Measurements from ENCODE around the gene SLC41A3.

SLC41A3 gene

GRCh38 chr3:126021224-126021623, 62.7 kb downstream of the SLC41A3 start:
- no peak for DNase-seq (ENCODE audit: low read depth)
- H3K4me3 ChIP-seq (ENCODE audit: low read depth, low read length) = no peak overlapping the region
- no peak for TF ChIP-seq CTCF (conservative IDR thresholded peaks at IDR 0.05; ENCODE audit: low read depth, low read length)

- no peak overlapping the region for H3K4me3 ChIP-seq (ENCODE audit: low read depth, low read length)
- DNase-seq (ENCODE audit: low read depth) = no peak
- no peak for TF ChIP-seq CTCF (conservative IDR thresholded peaks at IDR 0.05; ENCODE audit: low read depth, low read length)
Observed at GRCh38 chr3:126019683-126020082, 64.2 kb downstream of the SLC41A3 start.

GRCh38 chr3:126018995-126019394, 64.9 kb downstream of the SLC41A3 start:
- DNase-seq (ENCODE audit: low read depth) = no peak
- no peak for TF ChIP-seq CTCF (conservative IDR thresholded peaks at IDR 0.05; ENCODE audit: low read depth, low read length)
- no peak overlapping the region for H3K4me3 ChIP-seq (ENCODE audit: low read depth, low read length)

GRCh38 chr3:126018545-126018944, 65.4 kb downstream of the SLC41A3 start:
- H3K4me3 ChIP-seq (ENCODE audit: low read depth, low read length) = no peak overlapping the region
- no peak for TF ChIP-seq CTCF (conservative IDR thresholded peaks at IDR 0.05; ENCODE audit: low read depth, low read length)
- DNase-seq (ENCODE audit: low read depth) = no peak

- no peak for TF ChIP-seq CTCF (conservative IDR thresholded peaks at IDR 0.05; ENCODE audit: low read depth, low read length)
- no peak for DNase-seq (ENCODE audit: low read depth)
- no peak overlapping the region for H3K4me3 ChIP-seq (ENCODE audit: low read depth, low read length)
Observed at GRCh38 chr3:126017362-126017761, 66.6 kb downstream of the SLC41A3 start.

- no peak for TF ChIP-seq CTCF (conservative IDR thresholded peaks at IDR 0.05; ENCODE audit: low read depth, low read length)
- no peak overlapping the region for H3K4me3 ChIP-seq (ENCODE audit: low read depth, low read length)
- no peak for DNase-seq (ENCODE audit: low read depth)
Observed at GRCh38 chr3:126016616-126017015, 67.3 kb downstream of the SLC41A3 start.

- TF ChIP-seq CTCF (conservative IDR thresholded peaks at IDR 0.05; ENCODE audit: low read depth, low read length) = no peak
- no peak overlapping the region for H3K4me3 ChIP-seq (ENCODE audit: low read depth, low read length)
- DNase-seq (ENCODE audit: low read depth) = no peak
Observed at GRCh38 chr3:126015075-126015474, 68.8 kb downstream of the SLC41A3 start.

All from choroid plexus epithelial cell (primary cell).